Mucosa of rectum (tissue), 2 donors: Measurements from ENCODE around the gene TP53INP2.
A peak's percentile ranks its signal among the peaks of the same experiment; 100 is the strongest.

Experiments used
- H3K27ac ChIP-seq, 2 donors: one replicate each; pipeline ENCODE4 v1.7.0; 2013; ENCODE audit warnings: inconsistent platforms in 2 of 2, low read depth in 2 of 2, low read length in 2 of 2
- H3K27me3 ChIP-seq, 2 donors: one replicate each; pipeline ENCODE4 v1.7.0; 2013; ENCODE audit warnings: low read length in 2 of 2; ENCODE audit not compliant: control insufficient read depth in 2 of 2, insufficient read depth in 2 of 2
- H3K36me3 ChIP-seq, 2 donors: one replicate each; pipeline ENCODE4 v1.7.0; 2013; ENCODE audit warnings: low read length in 2 of 2; ENCODE audit not compliant: control insufficient read depth in 2 of 2, insufficient read depth in 2 of 2
- H3K4me1 ChIP-seq, 2 donors: one replicate each; pipeline ENCODE4 v1.7.0; 2013; ENCODE audit warnings: low read length in 2 of 2, mild to moderate bottlenecking in 1 of 2; ENCODE audit not compliant: control insufficient read depth in 2 of 2, insufficient read depth in 2 of 2
- H3K4me3 ChIP-seq, 2 donors: one replicate each; pipeline ENCODE4 v1.7.0; 2013; ENCODE audit warnings: low read length in 2 of 2
- H3K9ac ChIP-seq, 2 donors: one replicate each; pipeline ENCODE4 v1.7.0; 2013; ENCODE audit warnings: low read length in 2 of 2, low read depth in 1 of 2, mild to moderate bottlenecking in 1 of 2
- H3K9me3 ChIP-seq, 2 donors: one replicate each; pipeline ENCODE4 v1.7.0; 2013; ENCODE audit warnings: low read length in 2 of 2; ENCODE audit not compliant: control insufficient read depth in 2 of 2
- donor health status: healthy.
- donor health status: Normal muscosa, but diverticular disease.

The TP53INP2 gene

DNA sequence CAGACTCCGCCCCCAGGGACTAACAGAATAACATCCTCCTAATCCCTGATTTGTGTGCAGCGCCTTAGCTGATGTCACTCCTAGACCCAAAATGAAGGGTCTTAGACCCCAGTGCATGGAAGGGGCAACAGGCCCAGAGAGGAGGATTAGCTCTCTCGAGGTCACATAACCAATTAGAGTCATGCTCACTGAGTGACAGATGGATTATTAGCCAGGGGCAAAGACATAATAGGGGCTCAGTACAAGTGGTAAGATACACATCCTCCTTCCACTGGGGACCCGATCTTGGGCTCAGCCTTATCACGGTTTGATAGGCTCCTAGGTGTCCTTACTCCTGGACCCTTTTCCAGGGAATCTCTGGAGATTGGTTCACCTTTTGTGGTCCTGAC is 858 bp downstream of the TP53INP2 start:
- Histone ChIP-seq H3K4me1 (peaks cover 28 to 52% of the 10 kb centered on the region in 2 donors), H3K4me3 (peak overlapping the region; percentile 79 to 97), H3K27ac (peak overlapping the region; percentile 99), H3K36me3 (no peaks in the 10 kb centered on the region), H3K27me3 (no peaks in the 10 kb centered on the region), H3K9ac (peak overlapping the region; percentile 95), H3K9me3 (no peaks in the 10 kb centered on the region)

- peak overlapping the region; percentile 79 to 97 for H3K4me3 ChIP-seq
- peak overlapping the region; percentile 95 for H3K9ac ChIP-seq
- peaks cover 35 to 57% of the 10 kb centered on the region in 2 donors for H3K4me1 ChIP-seq
Observed at GRCh38 chr20:34705397-34706301, 1.5 kb downstream of the TP53INP2 start.

GRCh38 chr20:34706302-34706875 is 2.2 kb downstream of the TP53INP2 start:
- H3K27ac ChIP-seq: peak overlapping the region; percentile 99
- peak overlapping the region; percentile 39 to 97 for H3K4me3 ChIP-seq
- H3K27me3 ChIP-seq: no peaks in the 10 kb centered on the region
- H3K9me3 ChIP-seq: no peaks in the 10 kb centered on the region
- peaks cover 0 to 7% of the 10 kb centered on the region in 2 donors for H3K36me3 ChIP-seq
- peaks cover 37 to 57% of the 10 kb centered on the region in 2 donors for H3K4me1 ChIP-seq
- peak overlapping the region; percentile 95 for H3K9ac ChIP-seq

More at GRCh38 chr20:34705397-34706301, 1.5 kb downstream of the TP53INP2 start:
- Histone ChIP-seq H3K9me3 (no peaks in the 10 kb centered on the region), H3K27ac (peak overlapping the region; percentile 99), H3K27me3 (no peaks in the 10 kb centered on the region), H3K36me3 (peaks cover 0 to 2% of the 10 kb centered on the region in 2 donors)

- Histone ChIP-seq H3K9ac (peak overlapping the region; percentile 95), H3K9me3 (no peaks in the 10 kb centered on the region), H3K27ac (peak overlapping the region; percentile 99), H3K4me1 (peaks cover 37 to 57% of the 10 kb centered on the region in 2 donors), H3K36me3 (peaks cover 0 to 12% of the 10 kb centered on the region in 2 donors), H3K4me3 (peak overlapping the region in 1 of 2 donors; percentile 97), H3K27me3 (no peaks in the 10 kb centered on the region)
Observed at GRCh38 chr20:34706912-34707784, 3.0 kb downstream of the TP53INP2 start.

GRCh38 chr20:34708621-34709043 is 4.5 kb downstream of the TP53INP2 start:
- H3K4me1 ChIP-seq: peaks cover 37 to 50% of the 10 kb centered on the region in 2 donors
- H3K27me3 ChIP-seq: no peaks in the 10 kb centered on the region
- H3K4me3 ChIP-seq: peak overlapping the region; percentile 71 to 74
- peak overlapping the region; percentile 67 to 87 for H3K27ac ChIP-seq
- peaks cover 11 to 21% of the 10 kb centered on the region in 2 donors for H3K36me3 ChIP-seq
- peak overlapping the region; percentile 63 to 81 for H3K9ac ChIP-seq
- no peaks in the 10 kb centered on the region for H3K9me3 ChIP-seq

- Histone ChIP-seq H3K4me3 (peak overlapping the region; percentile 71 to 74), H3K4me1 (peaks cover 37 to 49% of the 10 kb centered on the region in 2 donors), H3K9ac (peak overlapping the region; percentile 63 to 81), H3K36me3 (peaks cover 15 to 27% of the 10 kb centered on the region in 2 donors), H3K27ac (peak overlapping the region; percentile 67 to 87), H3K27me3 (no peaks in the 10 kb centered on the region), H3K9me3 (no peaks in the 10 kb centered on the region)
Observed at GRCh38 chr20:34709044-34709830, 5.1 kb downstream of the TP53INP2 start.

DNA sequence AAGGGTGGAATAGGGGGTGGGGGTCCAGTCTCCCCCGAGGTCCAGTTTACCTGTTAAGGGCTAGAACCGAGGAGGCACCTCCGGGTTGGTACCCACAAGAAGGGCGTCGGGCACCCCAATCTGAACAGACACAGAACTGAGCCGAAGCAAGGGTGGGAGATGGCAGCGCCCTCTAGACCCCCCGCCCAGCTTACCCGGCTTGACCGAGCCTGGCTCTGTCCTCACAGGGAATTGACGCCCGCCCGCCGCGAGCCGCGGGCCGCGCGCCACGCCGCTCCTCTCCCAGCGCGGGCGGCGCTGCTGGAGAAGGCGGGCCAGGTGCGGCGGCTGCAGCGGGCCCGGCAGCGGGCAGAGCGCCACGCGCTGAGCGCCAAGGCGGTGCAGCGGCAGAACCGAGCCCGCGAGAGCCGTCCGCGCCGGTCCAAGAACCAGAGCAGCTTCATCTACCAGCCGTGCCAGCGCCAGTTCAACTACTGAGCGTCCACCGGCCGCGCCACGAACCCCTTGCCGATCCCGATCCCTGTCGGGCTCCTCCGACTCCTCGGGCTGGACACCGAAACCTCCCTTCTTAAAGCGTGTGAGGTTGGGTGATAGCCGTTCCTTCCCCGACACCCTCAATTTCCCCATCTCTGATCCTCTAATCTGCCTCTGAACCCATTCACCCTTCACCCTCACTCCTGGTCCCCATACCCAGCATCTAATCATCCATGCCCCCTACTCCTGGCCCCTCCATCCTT is 5.9 kb downstream of the TP53INP2 start:
- H3K36me3 ChIP-seq: peaks cover 20 to 32% of the 10 kb centered on the region in 2 donors
- H3K9ac ChIP-seq: peak overlapping the region; percentile 60 to 81

GRCh38 chr20:34710568-34710839 is 6.4 kb downstream of the TP53INP2 start:
- peak overlapping the region in 1 of 2 donors; percentile 81 for H3K9ac ChIP-seq
- no peaks in the 10 kb centered on the region for H3K27me3 ChIP-seq
- H3K9me3 ChIP-seq: no peaks in the 10 kb centered on the region
- H3K36me3 ChIP-seq: peaks cover 24 to 37% of the 10 kb centered on the region in 2 donors
- H3K4me1 ChIP-seq: peaks cover 27 to 39% of the 10 kb centered on the region in 2 donors
- peak overlapping the region in 1 of 2 donors; percentile 87 for H3K27ac ChIP-seq
- peak overlapping the region; percentile 71 to 74 for H3K4me3 ChIP-seq

More for the DNA sequence above, 5.9 kb downstream of the TP53INP2 start:
- Histone ChIP-seq H3K4me3 (peak overlapping the region; percentile 71 to 74), H3K4me1 (peaks cover 32 to 44% of the 10 kb centered on the region in 2 donors), H3K9me3 (no peaks in the 10 kb centered on the region), H3K27me3 (no peaks in the 10 kb centered on the region), H3K27ac (peak overlapping the region; percentile 67 to 87)
